Liver (tissue), 9 donors: ENCODE results near the gene ARR3. TPM values are rescaled to one million over a fixed set of nuclear protein-coding genes. Genes with fewer than 3 reads are reported as not detected.
"Not testable (repeated sequence)": the region's sequence is repeated elsewhere in the genome, so short reads cannot be mapped to it uniquely, and the experiment has no call there.

ENCODE experiments used
- DNase-seq: peaks from one replicate; pipeline ENCODE4 v3.0.0-alpha.2; 2017; ENCODE audit warnings: low spot score
- H3K27ac ChIP-seq, 2 donors: one replicate each; pipeline ENCODE4 v1.7.0; 2013; ENCODE audit warnings: inconsistent platforms in 2 of 2, low read length in 2 of 2, control low read depth in 1 of 2, low read depth in 1 of 2, mild to moderate bottlenecking in 1 of 2
- H3K27me3 ChIP-seq, 4 donors: one replicate each; pipeline versions ENCODE4 v1.6.1 to v1.7.0; 2013; ENCODE audit warnings: low read length in 3 of 4, inconsistent platforms in 1 of 4, mild to moderate bottlenecking in 1 of 4, moderate library complexity in 1 of 4; ENCODE audit not compliant: control insufficient read depth in 4 of 4, insufficient read depth in 4 of 4
- H3K36me3 ChIP-seq, 4 donors: one replicate each; pipeline versions ENCODE4 v1.6.1 to v1.7.0; 2013; ENCODE audit warnings: low read length in 3 of 4, mild to moderate bottlenecking in 3 of 4, low read depth in 1 of 4, moderate library complexity in 1 of 4; ENCODE audit not compliant: control insufficient read depth in 4 of 4, insufficient read depth in 3 of 4
- H3K4me1 ChIP-seq, 4 donors: one replicate each; pipeline versions ENCODE4 v1.6.1 to v1.7.0; 2013; ENCODE audit warnings: low read length in 3 of 4, mild to moderate bottlenecking in 3 of 4, moderate library complexity in 1 of 4; ENCODE audit not compliant: control insufficient read depth in 4 of 4, insufficient read depth in 4 of 4
- H3K4me3 ChIP-seq, 3 donors: one replicate each; pipeline versions ENCODE4 v1.6.1 to v1.7.0; 2013; ENCODE audit warnings: low read length in 3 of 3, control low read depth in 1 of 3, low read depth in 1 of 3, mild to moderate bottlenecking in 1 of 3
- H3K9ac ChIP-seq, 2 donors: one replicate each; pipeline ENCODE4 v1.7.0; 2013; ENCODE audit warnings: low read length in 2 of 2, mild to moderate bottlenecking in 2 of 2, moderate library complexity in 2 of 2, control low read depth in 1 of 2, low read depth in 1 of 2
- H3K9me3 ChIP-seq, 4 donors: one replicate each; pipeline versions ENCODE4 v1.6.1 to v1.7.0; 2013; ENCODE audit warnings: low read length in 3 of 4; ENCODE audit not compliant: control insufficient read depth in 4 of 4
- EGR1 ChIP-seq, 2 donors: IDR thresholded peaks; 2 replicates each; pipeline ENCODE4 v1.6.1; 2016 to 2018; ENCODE audit warnings: antibody characterized with exemption in 2 of 2, low read depth in 2 of 2
- FOXA2 ChIP-seq: IDR thresholded peaks from 2 replicates; pipeline ENCODE4 v1.6.1; 2016; ENCODE audit warnings: antibody characterized with exemption
- GABPA ChIP-seq, 2 donors: IDR thresholded peaks in 1 of 2; conservative IDR thresholded peaks in 1 of 2; 2 replicates each; pipeline ENCODE4 v1.6.1; 2016; ENCODE audit warnings: antibody characterized with exemption in 2 of 2, mild to moderate bottlenecking in 1 of 2, moderate library complexity in 1 of 2
- HNF4A ChIP-seq, 2 donors: conservative IDR thresholded peaks; 2 replicates each; pipeline ENCODE4 v1.6.1; 2016; ENCODE audit warnings: antibody characterized with exemption in 2 of 2, mild to moderate bottlenecking in 2 of 2
- HNF4G ChIP-seq: IDR thresholded peaks from 2 replicates; pipeline ENCODE4 v1.6.1; 2016; ENCODE audit warnings: antibody characterized with exemption
- JUND ChIP-seq, 2 donors: IDR thresholded peaks; 2 replicates each; pipeline ENCODE4 v1.6.1; 2016; ENCODE audit warnings: antibody characterized with exemption in 2 of 2
- NR2F2 ChIP-seq: IDR thresholded peaks from 2 replicates; pipeline ENCODE4 v1.6.1; 2016; ENCODE audit warnings: antibody characterized with exemption
- RAD21 ChIP-seq, 2 donors: IDR thresholded peaks; 2 replicates each; pipeline ENCODE4 v1.6.1; 2016; ENCODE audit warnings: antibody characterized with exemption in 2 of 2, mild to moderate bottlenecking in 2 of 2
- RXRA ChIP-seq, 2 donors: IDR thresholded peaks; 2 replicates each; pipeline ENCODE4 v1.6.1; 2017 to 2018; ENCODE audit warnings: antibody characterized with exemption in 2 of 2, mild to moderate bottlenecking in 1 of 2
- SP1 ChIP-seq: IDR thresholded peaks from 2 replicates; pipeline ENCODE4 v1.6.1; 2018; ENCODE audit warnings: antibody characterized with exemption, mild to moderate bottlenecking
- TAF1 ChIP-seq: conservative IDR thresholded peaks from 2 replicates; pipeline ENCODE4 v1.6.1; 2016; ENCODE audit warnings: antibody characterized with exemption, mild to moderate bottlenecking
- WGBS: extraction: QIAGEN DNeasy Blood & Tissue Kit; methylation state at CpG from one replicate; pipeline ENCODE4 v1.1.7; 2013; 5-methylcytosine and 5-hydroxymethylcytosine counted together
- polyA plus RNA-seq, 2 donors: library from polyadenylated mRNA; stranded (reverse) in 1 of 2; unstranded in 1 of 2; fragments of 200-250 nt in 1 of 2; fragments of >200 nt in 1 of 2; fragmentation: Nextera tagmentation in 1 of 2; extraction: Ambion mirVana in 1 of 2; gene quantifications; one replicate each; pipeline versions ENCODE4 v1.2.1 to v1.2.3, GENCODE V29; 2013 to 2015
- total RNA-seq, 2 donors: library from RNA; depleted of rRNA; stranded (reverse); fragments of >200 nt; gene quantifications; one replicate each; pipeline ENCODE4 v1.2.3, GENCODE V29; 2014
- TF ChIP-seq, protein P1 (sequence below): IDR thresholded peaks from 2 replicates; pipeline ENCODE4 v1.6.1; 2016; ENCODE audit warnings: antibody characterized with exemption, mild to moderate bottlenecking
- TF ChIP-seq, protein P2 (sequence below): IDR thresholded peaks from 2 replicates; pipeline ENCODE4 v1.6.1; 2016; ENCODE audit warnings: antibody characterized with exemption
- TF ChIP-seq, protein P3 (sequence below): IDR thresholded peaks from 2 replicates; pipeline ENCODE4 v1.6.1; 2016; ENCODE audit warnings: antibody characterized with exemption
- donor health status: healthy.
- donor health status: healthy.
- donor health status: healthy.
- donor health status: healthy.
- donor health status: healthy.

ARR3 gene
- total and polyA plus RNA-seq, 4 donors: not detected

DNA sequence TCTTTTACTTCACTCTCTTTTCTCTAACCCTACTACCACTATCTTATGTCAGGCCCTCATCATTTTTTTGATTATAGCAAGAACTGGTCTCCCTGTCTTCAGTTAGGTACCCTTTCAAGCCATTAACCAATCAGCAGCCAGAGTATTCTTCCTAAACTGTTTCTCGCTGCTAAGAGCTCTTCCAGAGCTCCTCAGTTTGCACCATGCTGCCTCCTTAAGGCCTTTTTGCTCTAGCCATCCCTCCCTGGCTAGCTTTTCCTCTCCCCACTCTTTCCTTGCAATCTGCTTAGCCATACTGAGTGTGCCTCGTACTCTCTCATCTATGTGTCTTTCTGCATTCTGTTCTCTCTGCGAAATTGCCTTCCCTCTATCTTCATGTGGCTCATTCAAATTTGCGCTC, 54.6 kb downstream of the ARR3 start:
- Histone ChIP-seq H3K9ac (no peak overlapping the region), H3K4me3 (no peak overlapping the region), H3K9me3 (no peaks in the 10 kb centered on the region), H3K27me3 (no peaks in the 10 kb centered on the region), H3K4me1 (no peaks in the 10 kb centered on the region), H3K27ac (no peak overlapping the region), H3K36me3 (no peaks in the 10 kb centered on the region)
- no peak for DNase-seq
- no peak for TF ChIP-seq HNF4A (conservative IDR thresholded peaks at IDR 0.05)
- TF ChIP-seq, protein P1, sequence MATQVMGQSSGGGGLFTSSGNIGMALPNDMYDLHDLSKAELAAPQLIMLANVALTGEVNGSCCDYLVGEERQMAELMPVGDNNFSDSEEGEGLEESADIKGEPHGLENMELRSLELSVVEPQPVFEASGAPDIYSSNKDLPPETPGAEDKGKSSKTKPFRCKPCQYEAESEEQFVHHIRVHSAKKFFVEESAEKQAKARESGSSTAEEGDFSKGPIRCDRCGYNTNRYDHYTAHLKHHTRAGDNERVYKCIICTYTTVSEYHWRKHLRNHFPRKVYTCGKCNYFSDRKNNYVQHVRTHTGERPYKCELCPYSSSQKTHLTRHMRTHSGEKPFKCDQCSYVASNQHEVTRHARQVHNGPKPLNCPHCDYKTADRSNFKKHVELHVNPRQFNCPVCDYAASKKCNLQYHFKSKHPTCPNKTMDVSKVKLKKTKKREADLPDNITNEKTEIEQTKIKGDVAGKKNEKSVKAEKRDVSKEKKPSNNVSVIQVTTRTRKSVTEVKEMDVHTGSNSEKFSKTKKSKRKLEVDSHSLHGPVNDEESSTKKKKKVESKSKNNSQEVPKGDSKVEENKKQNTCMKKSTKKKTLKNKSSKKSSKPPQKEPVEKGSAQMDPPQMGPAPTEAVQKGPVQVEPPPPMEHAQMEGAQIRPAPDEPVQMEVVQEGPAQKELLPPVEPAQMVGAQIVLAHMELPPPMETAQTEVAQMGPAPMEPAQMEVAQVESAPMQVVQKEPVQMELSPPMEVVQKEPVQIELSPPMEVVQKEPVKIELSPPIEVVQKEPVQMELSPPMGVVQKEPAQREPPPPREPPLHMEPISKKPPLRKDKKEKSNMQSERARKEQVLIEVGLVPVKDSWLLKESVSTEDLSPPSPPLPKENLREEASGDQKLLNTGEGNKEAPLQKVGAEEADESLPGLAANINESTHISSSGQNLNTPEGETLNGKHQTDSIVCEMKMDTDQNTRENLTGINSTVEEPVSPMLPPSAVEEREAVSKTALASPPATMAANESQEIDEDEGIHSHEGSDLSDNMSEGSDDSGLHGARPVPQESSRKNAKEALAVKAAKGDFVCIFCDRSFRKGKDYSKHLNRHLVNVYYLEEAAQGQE: no peak
- no peak for TF ChIP-seq SP1
- TF ChIP-seq, protein P2, sequence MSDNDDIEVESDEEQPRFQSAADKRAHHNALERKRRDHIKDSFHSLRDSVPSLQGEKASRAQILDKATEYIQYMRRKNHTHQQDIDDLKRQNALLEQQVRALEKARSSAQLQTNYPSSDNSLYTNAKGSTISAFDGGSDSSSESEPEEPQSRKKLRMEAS: no peak
- no peak for TF ChIP-seq NR2F2
- TF ChIP-seq EGR1 (IDR thresholded peaks at IDR 0.05; ENCODE audit: low read depth in 2 of 2): no peak
- no peak for TF ChIP-seq JUND (IDR thresholded peaks at IDR 0.05)
- TF ChIP-seq GABPA (IDR thresholded peaks at IDR 0.05 in 1 of 2, conservative IDR thresholded peaks at IDR 0.05 in 1 of 2): no peak
- TF ChIP-seq TAF1: no peak
- no peak for TF ChIP-seq FOXA2
- TF ChIP-seq, protein P3, sequence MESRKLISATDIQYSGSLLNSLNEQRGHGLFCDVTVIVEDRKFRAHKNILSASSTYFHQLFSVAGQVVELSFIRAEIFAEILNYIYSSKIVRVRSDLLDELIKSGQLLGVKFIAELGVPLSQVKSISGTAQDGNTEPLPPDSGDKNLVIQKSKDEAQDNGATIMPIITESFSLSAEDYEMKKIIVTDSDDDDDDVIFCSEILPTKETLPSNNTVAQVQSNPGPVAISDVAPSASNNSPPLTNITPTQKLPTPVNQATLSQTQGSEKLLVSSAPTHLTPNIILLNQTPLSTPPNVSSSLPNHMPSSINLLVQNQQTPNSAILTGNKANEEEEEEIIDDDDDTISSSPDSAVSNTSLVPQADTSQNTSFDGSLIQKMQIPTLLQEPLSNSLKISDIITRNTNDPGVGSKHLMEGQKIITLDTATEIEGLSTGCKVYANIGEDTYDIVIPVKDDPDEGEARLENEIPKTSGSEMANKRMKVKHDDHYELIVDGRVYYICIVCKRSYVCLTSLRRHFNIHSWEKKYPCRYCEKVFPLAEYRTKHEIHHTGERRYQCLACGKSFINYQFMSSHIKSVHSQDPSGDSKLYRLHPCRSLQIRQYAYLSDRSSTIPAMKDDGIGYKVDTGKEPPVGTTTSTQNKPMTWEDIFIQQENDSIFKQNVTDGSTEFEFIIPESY: no peak
- TF ChIP-seq RAD21 (IDR thresholded peaks at IDR 0.05): no peak
- no peak for TF ChIP-seq HNF4G
- no peak for TF ChIP-seq RXRA (IDR thresholded peaks at IDR 0.05)
- over 99% methylated on average over 4 of the region's 4 CpGs for WGBS

DNA sequence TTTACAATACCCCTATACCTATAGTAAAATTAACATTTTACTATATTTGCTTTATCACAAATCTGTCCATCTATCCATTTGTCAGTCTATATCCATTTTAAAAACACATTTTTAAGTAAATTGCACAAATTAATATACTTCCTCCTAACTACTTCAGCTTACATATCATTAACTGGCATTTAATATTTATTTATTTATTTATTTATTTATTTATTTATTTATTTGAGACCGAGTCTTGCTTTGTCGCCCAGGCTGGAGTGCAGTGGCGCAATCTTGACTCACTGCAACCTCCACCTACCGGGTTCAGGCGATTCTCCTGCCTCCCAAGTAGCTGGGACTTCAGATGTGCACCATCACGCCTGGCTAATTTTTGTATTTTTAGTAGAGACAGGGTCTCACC, 55.5 kb downstream of the ARR3 start:
- WGBS: 99% methylated on average over 6 of the region's 6 CpGs
- not testable (repeated sequence) for H3K27ac ChIP-seq, H3K4me3 ChIP-seq, H3K27me3 ChIP-seq, H3K36me3 ChIP-seq, H3K9me3 ChIP-seq, H3K4me1 ChIP-seq, DNase-seq, H3K9ac ChIP-seq

DNA sequence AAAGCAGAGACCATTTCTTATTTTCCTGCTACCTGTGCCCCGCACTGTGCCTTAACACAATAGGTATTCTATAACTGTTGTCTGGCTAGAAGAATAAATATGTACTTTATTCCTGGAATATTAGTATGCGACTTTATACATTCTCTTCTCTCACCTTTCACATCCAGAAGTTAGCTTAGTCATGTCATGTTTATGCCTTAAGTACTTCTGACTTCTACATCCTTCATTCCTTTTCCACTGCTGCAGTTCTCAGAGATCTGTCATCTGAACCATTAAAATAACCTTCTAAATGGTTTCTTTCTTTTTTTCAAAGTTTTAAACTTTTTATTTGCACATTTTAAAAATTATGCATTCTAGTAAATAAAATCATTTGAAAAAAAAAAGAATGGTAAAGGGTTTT, 56.2 kb downstream of the ARR3 start:
- no peaks in the 10 kb centered on the region for H3K36me3 ChIP-seq
- no peak for DNase-seq
- TF ChIP-seq HNF4G: no peak
- no peak for TF ChIP-seq RXRA (IDR thresholded peaks at IDR 0.05)
- no peak for TF ChIP-seq EGR1 (IDR thresholded peaks at IDR 0.05; ENCODE audit: low read depth in 2 of 2)
- 97% methylated on average over 2 of the region's 2 CpGs for WGBS
- no peaks in the 10 kb centered on the region for H3K4me1 ChIP-seq
- H3K9me3 ChIP-seq: no peaks in the 10 kb centered on the region
- H3K4me3 ChIP-seq: no peak overlapping the region
- no peak overlapping the region for H3K9ac ChIP-seq
- no peak overlapping the region for H3K27ac ChIP-seq
- no peaks in the 10 kb centered on the region for H3K27me3 ChIP-seq
